HepG2 (cell line): ENCODE results near the gene CENATAC. TPM values are rescaled to one million over a fixed set of nuclear protein-coding genes. Genes with fewer than 3 reads are reported as not detected.

Experiments used
- HOXD1 ChIP-seq: sonication (generic); formaldehyde crosslinking; IDR thresholded peaks from 2 replicates; pipeline ENCODE4 v1.5.0; 2020; ENCODE audit warnings: missing genetic modification reagents
- KIAA2018 ChIP-seq: sonication (generic); formaldehyde crosslinking; IDR thresholded peaks from 2 replicates; pipeline ENCODE4 v1.5.0; 2020; ENCODE audit warnings: mild to moderate bottlenecking, missing genetic modification reagents, borderline replicate concordance
- NFIB ChIP-seq: sonication (generic); formaldehyde crosslinking; IDR thresholded peaks from 2 replicates; pipeline ENCODE4 v1.9.0; 2021; ENCODE audit warnings: missing genetic modification reagents, mild to moderate bottlenecking, borderline replicate concordance
- SALL1 ChIP-seq: sonication (generic); formaldehyde crosslinking; IDR thresholded peaks from 2 replicates; pipeline ENCODE4 v1.8.0; 2022; ENCODE audit warnings: mild to moderate bottlenecking, missing genetic modification reagents
- SIN3A ChIP-seq: IDR thresholded peaks from 2 replicates; pipeline ENCODE4 v1.6.1; 2011; ENCODE audit warnings: low read depth, mild to moderate bottlenecking, control low read depth, low read length, borderline replicate concordance
- SRSF1 ChIP-seq: fragments of 200-400 bp; formaldehyde crosslinking; optimal IDR thresholded peaks from 2 replicates; pipeline ENCODE3; 2017; ENCODE audit warnings: mild to moderate bottlenecking, low read depth, low read length, moderate library complexity
- TARDBP ChIP-seq: sonication (generic); formaldehyde crosslinking; IDR thresholded peaks from 2 replicates; pipeline ENCODE4 v1.8.0; 2022; ENCODE audit warnings: mild to moderate bottlenecking, missing genetic modification reagents
- XRCC5 ChIP-seq: fragments of 200-400 bp; formaldehyde crosslinking; optimal IDR thresholded peaks from 2 replicates; pipeline ENCODE3; 2017; ENCODE audit warnings: mild to moderate bottlenecking, low read length
- ZNF333 ChIP-seq: sonication (generic); formaldehyde crosslinking; IDR thresholded peaks from 2 replicates; pipeline ENCODE4 v1.4.0; 2020; ENCODE audit warnings: mild to moderate bottlenecking, missing genetic modification reagents, borderline replicate concordance
- polyA plus RNA-seq, 8 experiments: library from polyadenylated mRNA; depleted of rRNA in 3 of 8; stranded (reverse) in 7 of 8; unstranded in 1 of 8; fragments of >200 nt; fragmentation: Illumina TruSeq in 4 of 8; extraction: Trizol in 4 of 8; gene quantifications; 2 replicates each; pipeline versions ENCODE4 v1.2.1 to v1.2.3, GENCODE V29; 2011 to 2016; ENCODE audit warnings: low read depth in 4 of 8, missing spikeins in 1 of 8, mixed read lengths in 1 of 8; ENCODE audit not compliant: insufficient read depth in 1 of 8
- total RNA-seq, 5 experiments: library from RNA; depleted of rRNA; stranded (reverse); fragments of >200 nt; fragmentation: Illumina TruSeq; extraction: Trizol; gene quantifications; 2 replicates each; pipeline ENCODE4 v1.2.3, GENCODE V29; 2016; ENCODE audit warnings: low read depth in 1 of 5
- TF ChIP-seq, protein P1 (sequence below), 2 experiments: sonication (generic) in 1 of 2; formaldehyde crosslinking in 1 of 2; IDR thresholded peaks; 2 replicates each; pipeline versions ENCODE4 v1.6.1 to v1.9.0; 2014 to 2022; ENCODE audit warnings: antibody characterized with exemption in 1 of 2, borderline replicate concordance in 1 of 2, inconsistent platforms in 1 of 2, low read depth in 1 of 2, missing genetic modification reagents in 1 of 2

The CENATAC gene
- total and polyA plus RNA-seq, 2 of the 13 experiments (the other 11 are each of a cell fraction or from before 2014, with no cell fraction given) = 21.7 to 25.0 TPM

DNA sequence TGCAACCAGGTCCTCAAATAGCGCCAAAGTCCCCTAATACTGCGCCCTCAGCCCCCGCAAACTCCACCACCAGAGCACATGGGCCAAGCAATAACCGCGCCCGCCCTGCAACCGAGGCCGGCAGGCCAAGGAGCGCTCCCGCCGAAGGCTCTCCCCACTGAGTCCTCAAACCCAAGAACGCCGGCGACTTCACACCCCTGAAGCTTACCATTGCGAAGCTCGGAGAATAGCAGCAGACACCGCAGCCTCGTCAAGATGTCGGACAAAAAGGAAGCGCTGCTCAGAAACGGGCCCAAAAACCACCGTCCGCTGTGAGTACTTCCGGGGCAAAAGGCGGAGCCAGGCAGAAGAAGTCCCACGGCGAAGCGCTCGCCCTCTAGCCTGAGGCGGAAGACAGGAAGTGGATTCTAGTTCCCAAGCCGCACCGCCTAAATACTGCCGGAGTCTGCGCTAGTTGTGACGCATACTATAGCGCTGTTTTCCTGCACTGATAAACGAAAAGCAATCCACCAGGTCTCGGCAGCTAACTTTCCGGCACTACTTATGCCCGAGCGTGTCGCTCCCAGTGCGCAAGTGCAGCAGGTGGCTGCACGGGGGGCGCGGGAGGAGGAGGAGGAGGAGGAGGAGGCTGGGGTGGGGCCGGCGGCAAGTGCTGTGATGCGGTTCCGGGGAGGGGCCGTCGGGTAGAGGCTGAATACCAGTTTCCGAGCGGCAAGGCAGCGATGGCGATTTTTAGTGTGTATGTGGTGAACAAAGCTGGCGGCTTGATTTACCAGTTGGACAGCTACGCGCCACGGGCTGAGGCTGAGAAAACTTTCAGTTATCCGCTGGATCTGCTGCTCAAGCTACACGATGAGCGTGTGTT, 20.4 kb downstream of the CENATAC start, which contains the start of the genes RPS25 and TRAPPC4 (continued):
- TF ChIP-seq, protein P1, sequence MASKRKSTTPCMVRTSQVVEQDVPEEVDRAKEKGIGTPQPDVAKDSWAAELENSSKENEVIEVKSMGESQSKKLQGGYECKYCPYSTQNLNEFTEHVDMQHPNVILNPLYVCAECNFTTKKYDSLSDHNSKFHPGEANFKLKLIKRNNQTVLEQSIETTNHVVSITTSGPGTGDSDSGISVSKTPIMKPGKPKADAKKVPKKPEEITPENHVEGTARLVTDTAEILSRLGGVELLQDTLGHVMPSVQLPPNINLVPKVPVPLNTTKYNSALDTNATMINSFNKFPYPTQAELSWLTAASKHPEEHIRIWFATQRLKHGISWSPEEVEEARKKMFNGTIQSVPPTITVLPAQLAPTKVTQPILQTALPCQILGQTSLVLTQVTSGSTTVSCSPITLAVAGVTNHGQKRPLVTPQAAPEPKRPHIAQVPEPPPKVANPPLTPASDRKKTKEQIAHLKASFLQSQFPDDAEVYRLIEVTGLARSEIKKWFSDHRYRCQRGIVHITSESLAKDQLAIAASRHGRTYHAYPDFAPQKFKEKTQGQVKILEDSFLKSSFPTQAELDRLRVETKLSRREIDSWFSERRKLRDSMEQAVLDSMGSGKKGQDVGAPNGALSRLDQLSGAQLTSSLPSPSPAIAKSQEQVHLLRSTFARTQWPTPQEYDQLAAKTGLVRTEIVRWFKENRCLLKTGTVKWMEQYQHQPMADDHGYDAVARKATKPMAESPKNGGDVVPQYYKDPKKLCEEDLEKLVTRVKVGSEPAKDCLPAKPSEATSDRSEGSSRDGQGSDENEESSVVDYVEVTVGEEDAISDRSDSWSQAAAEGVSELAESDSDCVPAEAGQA (IDR thresholded peaks at IDR 0.05; ENCODE audit: low read depth) = peak; percentile 90
- TF ChIP-seq, protein P1 (CRISPR knock-in tag; IDR thresholded peaks at IDR 0.05; ENCODE audit: borderline replicate concordance) = peak; percentile 80; the same call in 1 of the 2 replicates
- TF ChIP-seq ZNF333 (CRISPR knock-in tag) = peak; percentile 65; the same call in 1 of the 2 replicates
- TF ChIP-seq HOXD1 (CRISPR knock-in tag) = 0 out of 2 replicates have a peak, but pooled peaks have one; percentile 72
- peak; percentile 71; the same call in 1 of the 2 replicates for TF ChIP-seq KIAA2018 (CRISPR knock-in tag)
- TF ChIP-seq NFIB (CRISPR knock-in tag) = no peak
- TF ChIP-seq XRCC5 = peak; percentile 60
- TF ChIP-seq SIN3A = peak; percentile 69; the same call in 1 of the 2 replicates
- peak; percentile 26; the same call in 1 of the 2 replicates for TF ChIP-seq TARDBP (CRISPR knock-in tag)
- peak; percentile 84 for TF ChIP-seq SRSF1
- peak; percentile 84 for TF ChIP-seq SALL1 (CRISPR knock-in tag)
